Measurements from ENCODE around the gene CAPZB. TPM values are rescaled to one million over a fixed set of nuclear protein-coding genes. Genes with fewer than 3 reads are reported as not detected.
A peak's percentile ranks its signal among the peaks of the same experiment; 100 is the strongest.

Gene CAPZB
- total RNA-seq, 1 experiment from 2014 or later, result 348 TPM

DNA sequence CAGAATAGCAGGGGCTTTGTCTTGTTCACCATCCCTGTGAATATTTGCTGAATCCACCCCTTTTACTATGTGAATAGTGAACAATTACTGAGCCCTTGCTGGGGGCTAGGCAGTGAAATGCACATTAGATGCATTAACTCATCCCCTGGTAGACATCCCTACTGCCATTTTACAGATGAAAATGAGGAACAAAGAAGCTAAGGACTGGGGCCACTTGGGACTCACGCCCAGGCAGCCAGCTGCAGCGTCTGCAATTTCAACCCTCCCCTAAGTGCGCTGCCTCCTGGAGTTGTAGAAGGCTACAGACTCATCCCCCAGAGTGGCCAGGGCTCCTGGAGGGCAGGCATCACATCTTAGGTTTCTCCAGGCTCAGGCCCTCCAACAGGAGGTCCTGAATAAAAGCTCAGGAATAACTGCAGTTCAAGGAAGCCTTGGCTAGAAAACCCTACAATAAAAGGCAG is 31.6 kb downstream of the CAPZB start:
- no CpG with 5 or more reads among the region's 3 CpGs for WGBS (ENCODE audit: extremely low coverage, insufficient read length, low lambda C conversion rate)
- Histone ChIP-seq H3K23me2 (ENCODE audit: insufficient read length, low read depth, low read length, poor library complexity, severe bottlenecking) (no peaks in the 10 kb centered on the region), H3K4me2 (ENCODE audit: insufficient read depth, insufficient read length, low read length) (no peak overlapping the region), H3K4ac (ENCODE audit: low read depth, low read length) (no peak overlapping the region), H2BK20ac (ENCODE audit: low read depth, low read length, poor library complexity, severe bottlenecking) (no peak overlapping the region), H2BK12ac (ENCODE audit: insufficient read length, low read depth, low read length) (no peak overlapping the region), H4K20me1 (ENCODE audit: control insufficient read depth, insufficient read depth, insufficient read length) (no peaks in the 10 kb centered on the region), H2BK15ac (ENCODE audit: low read depth, low read length) (no peak overlapping the region), H3K27me3 (ENCODE audit: insufficient read depth, low read length) (no peaks in the 10 kb centered on the region), H2AK5ac (ENCODE audit: insufficient read length, low read length) (no peak overlapping the region), H3K27ac (ENCODE audit: insufficient read length, low read depth, low read length) (no peak overlapping the region), H3K56ac (ENCODE audit: insufficient read length, low read depth, low read length) (no peak overlapping the region), H2BK120ac (ENCODE audit: low read depth, low read length, poor library complexity, severe bottlenecking) (no peak overlapping the region), H3K18ac (ENCODE audit: insufficient read length, low read depth, low read length) (no peak overlapping the region), H2BK5ac (ENCODE audit: insufficient read length, low read length) (no peak overlapping the region), H3K79me1 (ENCODE audit: insufficient read depth, low read depth, low read length, poor library complexity, severe bottlenecking) (peaks cover 21% of the 10 kb centered on the region), H3K9me3 (ENCODE audit: control insufficient read depth, low read depth, low read length) (no peaks in the 10 kb centered on the region), H3K79me2 (ENCODE audit: insufficient read depth, low read length) (peaks cover 47% of the 10 kb centered on the region; the same call in 1 of the 2 replicates), H4K5ac (ENCODE audit: insufficient read length, low read depth, low read length) (no peak overlapping the region), H4K91ac (ENCODE audit: insufficient read length, low read depth, low read length) (no peak overlapping the region), H3K14ac (ENCODE audit: insufficient read depth, low read length) (no peak overlapping the region), H3T11ph (ENCODE audit: low read length) (no peak overlapping the region), H3K9ac (ENCODE audit: extremely low read depth, insufficient read length, low read length) (no peak overlapping the region), H2AFZ (ENCODE audit: low read length) (no peak overlapping the region), H3K4me1 (ENCODE audit: insufficient read depth, low read length) (peaks cover 34% of the 10 kb centered on the region; the same call in 1 of the 2 replicates), H4K8ac (replicated peaks; ENCODE audit: insufficient read length, low read depth, low read length) (no peak overlapping the region), H3K23ac (ENCODE audit: insufficient read length, low read depth, low read length) (no peak overlapping the region)
- Mint-ChIP-seq H3K27ac (peak overlapping the region; percentile 38 to 76 (median 50); a peak in 3 of 7 replicates), H3K4me1 (peaks cover 66 to 71% of the 10 kb centered on the region in 2 experiments), H3K36me3 (ENCODE audit: insufficient read depth in 1 of 3, low read depth in 3 of 3) (peaks cover 0 to 10% (median 3%) of the 10 kb centered on the region in 3 experiments; a peak in 3 of 7 replicates), H3K9me3 (no peaks in the 10 kb centered on the region; a peak in 1 of 5 replicates), H3K4me3 (no peak overlapping the region), H3K27me3 (ENCODE audit: low read depth) (no peaks in the 10 kb centered on the region)
- TF ChIP-seq, protein P1, sequence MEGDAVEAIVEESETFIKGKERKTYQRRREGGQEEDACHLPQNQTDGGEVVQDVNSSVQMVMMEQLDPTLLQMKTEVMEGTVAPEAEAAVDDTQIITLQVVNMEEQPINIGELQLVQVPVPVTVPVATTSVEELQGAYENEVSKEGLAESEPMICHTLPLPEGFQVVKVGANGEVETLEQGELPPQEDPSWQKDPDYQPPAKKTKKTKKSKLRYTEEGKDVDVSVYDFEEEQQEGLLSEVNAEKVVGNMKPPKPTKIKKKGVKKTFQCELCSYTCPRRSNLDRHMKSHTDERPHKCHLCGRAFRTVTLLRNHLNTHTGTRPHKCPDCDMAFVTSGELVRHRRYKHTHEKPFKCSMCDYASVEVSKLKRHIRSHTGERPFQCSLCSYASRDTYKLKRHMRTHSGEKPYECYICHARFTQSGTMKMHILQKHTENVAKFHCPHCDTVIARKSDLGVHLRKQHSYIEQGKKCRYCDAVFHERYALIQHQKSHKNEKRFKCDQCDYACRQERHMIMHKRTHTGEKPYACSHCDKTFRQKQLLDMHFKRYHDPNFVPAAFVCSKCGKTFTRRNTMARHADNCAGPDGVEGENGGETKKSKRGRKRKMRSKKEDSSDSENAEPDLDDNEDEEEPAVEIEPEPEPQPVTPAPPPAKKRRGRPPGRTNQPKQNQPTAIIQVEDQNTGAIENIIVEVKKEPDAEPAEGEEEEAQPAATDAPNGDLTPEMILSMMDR (conservative IDR thresholded peaks at IDR 0.05), result no peak
- DNase-seq, result no peak

All from H9 (cell line).